Glomerular endothelial cell (primary cell): ENCODE measurements around the gene FAF1. TPM values are rescaled to one million over a fixed set of nuclear protein-coding genes. Genes with fewer than 3 reads are reported as not detected.

Source experiments
- DNase-seq: peaks from one replicate; pipeline ENCODE4 v3.0.0-alpha.2; 2011; ENCODE audit warnings: low read depth, low spot score; ENCODE audit errors: extremely low read depth
- total RNA-seq: library from RNA; depleted of rRNA; stranded (reverse); fragments of >200 nt; gene quantifications from 2 replicates; pipeline ENCODE4 v1.2.3, GENCODE V29; 2015

Gene FAF1
- total RNA-seq, 1 donor from 2014 or later, result 42.9 TPM

GRCh38 chr1:50423670-50424000, 536.4 kb downstream of the FAF1 start:
- DNase-seq, result no peak

DNA sequence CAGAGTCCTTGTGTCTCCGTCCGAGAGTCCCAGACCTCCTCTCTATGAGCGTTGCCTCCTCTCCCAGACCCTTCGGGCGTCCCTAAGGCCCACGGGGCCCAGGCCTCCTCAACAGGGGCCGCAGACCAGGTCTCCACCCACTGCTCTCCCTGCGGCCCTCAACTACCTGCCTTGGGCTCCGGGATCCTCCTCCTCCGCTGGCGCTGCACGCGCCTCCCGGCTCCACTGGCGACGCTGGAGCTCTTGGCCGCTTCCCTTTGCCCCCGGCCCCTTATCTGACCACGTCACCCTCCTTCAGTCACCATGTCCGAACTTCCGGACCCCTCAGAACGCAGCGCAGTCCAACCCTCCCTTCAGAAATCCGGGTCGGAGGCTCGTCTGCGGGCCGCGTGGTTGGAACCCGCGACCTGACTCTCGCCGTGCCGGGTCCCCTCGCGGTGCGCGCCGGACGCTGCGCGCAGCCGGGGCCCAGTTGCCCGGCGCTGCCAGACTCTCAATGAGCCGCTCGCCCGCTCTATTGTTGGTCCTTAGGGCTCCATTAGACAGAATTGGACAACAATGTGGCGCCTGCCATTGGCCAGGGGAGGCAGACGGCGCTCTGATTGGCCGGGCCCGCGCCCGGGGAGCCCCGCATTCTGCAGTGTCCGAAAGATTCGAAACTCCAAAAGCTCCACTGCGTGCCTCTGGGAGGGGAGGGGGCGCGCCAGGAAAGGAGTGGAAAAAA, 537.0 kb downstream of the FAF1 start, which contains the start of gene DMRTA2:
Gene DMRTA2 (minus strand): TSS at position 498 of the 724 bp plus-strand sequence. CDS start 1,907 bp downstream, outside the sequence.
- DNase-seq, result no peak

- no peak for DNase-seq
These were observed 537.5 kb downstream of the FAF1 start for GRCh38 chr1:50422675-50422945.

- DNase-seq, result no peak
These were observed 538.0 kb downstream of the FAF1 start for GRCh38 chr1:50421768-50422674.

DNA sequence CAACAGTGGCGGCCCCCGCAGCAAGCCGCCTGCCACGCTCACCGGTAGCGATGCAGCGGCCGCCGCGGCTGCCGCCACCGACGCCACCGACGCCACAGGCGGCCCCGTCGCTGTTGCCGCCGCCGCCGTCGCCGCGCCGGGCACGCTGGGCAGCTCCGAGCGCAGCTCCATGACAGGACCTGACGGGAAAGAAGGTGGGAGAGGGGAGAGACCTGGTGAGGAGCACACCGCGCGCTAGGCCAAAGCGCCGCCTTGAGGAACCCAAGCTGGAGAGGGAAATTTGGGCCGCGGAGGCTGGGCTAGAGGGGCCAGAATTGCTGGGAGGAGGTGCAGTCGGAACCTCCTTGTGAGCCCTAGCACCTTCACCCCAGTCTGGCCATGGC, 538.7 kb downstream of the FAF1 start:
- DNase-seq, result no peak

DNA sequence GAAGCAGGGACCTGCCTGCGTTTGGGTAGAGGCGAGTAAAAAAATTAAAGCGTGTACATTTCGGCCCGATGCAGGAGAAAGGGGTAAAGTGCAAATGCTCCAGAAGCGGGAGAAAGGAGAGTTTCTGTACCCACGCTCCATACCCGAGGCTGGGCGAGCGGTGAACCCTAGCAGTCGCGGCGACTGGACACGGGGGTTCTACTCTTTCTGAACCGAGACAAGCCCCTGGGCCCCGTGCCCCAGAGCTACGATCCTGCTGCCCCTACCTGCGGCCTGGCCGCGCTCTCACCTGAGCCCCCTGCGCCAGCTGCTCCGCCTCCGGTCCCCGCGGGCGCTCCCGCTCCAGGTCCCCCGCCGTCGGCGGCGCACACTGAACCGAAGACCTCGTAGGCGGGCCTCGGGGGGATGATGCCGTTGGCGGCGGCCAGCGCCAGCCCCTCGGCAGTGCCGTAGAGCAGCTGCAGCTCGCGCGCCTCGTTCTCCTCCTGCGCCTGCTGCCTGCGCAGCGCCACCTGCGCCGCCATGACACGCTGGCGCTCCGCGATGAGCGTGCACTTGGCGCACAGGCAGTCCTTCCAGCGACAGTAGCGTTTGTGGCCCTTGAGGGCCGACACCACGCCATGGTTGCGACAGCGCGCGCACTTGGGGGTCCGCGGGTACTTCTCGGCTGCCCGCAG, 539.2 kb downstream of the FAF1 start:
- no peak for DNase-seq

DNA sequence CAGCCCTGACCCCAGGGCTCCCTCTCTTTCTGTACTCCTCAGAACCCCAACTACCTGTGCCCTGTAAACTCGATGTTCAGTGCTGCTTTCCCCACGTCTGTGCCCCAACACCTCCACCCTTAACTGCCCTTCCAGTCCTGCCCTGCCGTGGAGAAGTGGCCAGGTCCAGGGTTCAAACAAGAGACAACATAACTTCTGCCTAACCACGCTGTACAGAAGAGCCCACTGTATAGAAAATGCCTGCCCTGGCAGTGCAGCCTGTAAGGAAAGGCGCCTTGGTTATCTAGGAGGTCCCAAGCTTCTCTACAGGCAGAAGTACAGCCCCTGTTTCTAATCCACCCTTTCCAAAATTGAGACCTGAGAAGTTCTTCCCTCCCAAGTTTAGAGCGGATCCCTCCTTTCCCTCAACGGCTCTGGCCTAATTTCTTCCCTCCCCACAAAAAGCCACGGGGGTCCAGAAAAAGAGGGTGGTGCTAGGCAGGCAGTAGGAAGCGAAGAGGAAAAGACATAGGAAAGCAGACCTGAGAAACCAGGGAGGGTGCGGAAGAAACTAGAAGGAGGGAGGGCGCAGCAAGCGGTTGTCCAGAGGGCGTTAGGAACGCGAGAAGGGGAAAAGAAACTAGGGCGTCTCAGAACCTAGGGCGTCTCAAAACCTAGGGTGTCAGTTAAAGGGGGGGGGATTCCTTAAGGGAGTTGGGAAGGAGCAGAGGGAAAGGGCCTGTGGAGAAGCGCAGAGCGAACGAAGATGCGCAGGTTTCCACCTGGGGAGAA, 540.0 kb downstream of the FAF1 start:
- no peak for DNase-seq

DNA sequence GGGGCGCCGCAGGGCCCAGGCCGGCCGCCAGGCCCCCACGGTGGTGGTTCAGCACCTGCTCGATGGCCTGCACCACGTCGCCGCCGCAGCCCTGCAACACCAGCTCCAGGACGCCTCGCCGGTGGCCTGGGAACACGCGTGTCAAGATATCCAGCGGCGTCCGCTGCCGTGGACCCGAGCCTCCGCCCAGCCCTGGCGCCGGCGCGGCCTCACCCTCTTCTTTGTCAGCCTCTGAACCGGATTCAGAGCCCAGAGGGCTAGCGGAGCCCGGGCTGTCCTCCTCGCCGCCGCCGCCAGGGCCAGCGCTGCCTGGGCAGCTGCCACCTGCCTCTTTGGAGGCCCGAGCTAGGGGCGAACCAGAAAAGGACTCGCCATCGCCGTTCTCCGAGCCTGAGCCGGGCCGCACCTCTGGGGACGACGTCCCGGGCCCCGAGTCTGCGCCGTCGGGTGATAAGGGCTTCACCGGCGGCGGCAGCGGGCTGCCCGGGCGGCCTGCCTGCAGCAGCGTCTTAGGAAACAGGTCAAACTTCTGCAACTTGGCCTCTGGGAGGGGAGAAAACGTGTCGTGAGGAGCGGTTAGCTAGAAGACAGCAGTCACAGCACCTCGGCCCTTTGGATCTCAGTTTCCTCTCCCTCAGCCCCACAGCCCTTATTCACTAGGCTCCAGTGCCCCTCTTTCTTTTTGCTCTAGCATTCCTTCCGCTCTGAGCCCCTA, 540.7 kb downstream of the FAF1 start:
- DNase-seq, result no peak

DNA sequence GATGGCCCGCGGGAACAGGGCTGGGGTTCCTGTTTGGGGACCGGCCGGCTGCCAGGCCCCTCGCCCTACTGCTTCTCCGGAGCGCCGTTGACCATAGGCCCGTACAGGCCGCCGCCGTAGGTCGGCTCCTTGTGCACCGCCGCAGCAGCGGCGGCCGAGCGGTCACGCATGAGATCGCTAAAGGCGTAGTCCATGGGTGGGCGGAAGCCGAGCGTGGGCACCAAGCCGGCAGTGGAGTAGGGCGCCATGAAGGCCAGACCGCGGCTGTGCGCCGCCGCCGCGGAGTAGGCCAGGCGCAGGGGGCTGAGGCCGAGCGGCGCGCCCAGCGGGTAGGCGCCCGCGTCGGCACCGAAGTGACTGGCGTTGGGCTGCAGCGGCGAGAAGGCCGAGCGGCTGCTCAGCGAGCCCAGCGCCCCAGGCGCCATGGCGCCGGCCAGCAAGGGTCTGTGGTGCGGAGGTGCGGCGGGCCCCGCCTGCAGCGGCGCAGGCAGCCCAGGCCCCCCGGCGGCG, 541.4 kb downstream of the FAF1 start:
- DNase-seq, result no peak

- no peak for DNase-seq
These were observed 542.0 kb downstream of the FAF1 start for GRCh38 chr1:50417946-50418599.

DNA sequence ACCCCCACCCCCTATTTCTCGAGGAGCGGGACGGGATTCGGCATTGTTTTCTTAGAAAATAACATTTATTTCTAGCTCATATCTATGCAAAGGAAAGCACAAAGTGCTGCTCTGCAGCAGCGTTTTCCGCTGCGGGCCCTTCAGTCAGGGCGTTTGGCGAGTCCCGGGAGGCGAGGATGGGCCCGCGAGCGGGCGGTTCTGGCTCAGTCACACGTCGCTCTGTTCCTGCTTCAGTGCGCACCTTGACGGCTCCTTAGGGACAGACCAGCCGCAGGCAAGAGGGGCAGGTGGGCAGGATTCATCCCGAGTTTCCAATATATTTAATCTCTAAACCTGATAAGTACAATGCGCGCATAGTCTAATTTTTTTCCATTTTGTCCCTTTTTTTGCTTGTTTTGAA, 542.6 kb downstream of the FAF1 start:
- DNase-seq, result no peak

DNA sequence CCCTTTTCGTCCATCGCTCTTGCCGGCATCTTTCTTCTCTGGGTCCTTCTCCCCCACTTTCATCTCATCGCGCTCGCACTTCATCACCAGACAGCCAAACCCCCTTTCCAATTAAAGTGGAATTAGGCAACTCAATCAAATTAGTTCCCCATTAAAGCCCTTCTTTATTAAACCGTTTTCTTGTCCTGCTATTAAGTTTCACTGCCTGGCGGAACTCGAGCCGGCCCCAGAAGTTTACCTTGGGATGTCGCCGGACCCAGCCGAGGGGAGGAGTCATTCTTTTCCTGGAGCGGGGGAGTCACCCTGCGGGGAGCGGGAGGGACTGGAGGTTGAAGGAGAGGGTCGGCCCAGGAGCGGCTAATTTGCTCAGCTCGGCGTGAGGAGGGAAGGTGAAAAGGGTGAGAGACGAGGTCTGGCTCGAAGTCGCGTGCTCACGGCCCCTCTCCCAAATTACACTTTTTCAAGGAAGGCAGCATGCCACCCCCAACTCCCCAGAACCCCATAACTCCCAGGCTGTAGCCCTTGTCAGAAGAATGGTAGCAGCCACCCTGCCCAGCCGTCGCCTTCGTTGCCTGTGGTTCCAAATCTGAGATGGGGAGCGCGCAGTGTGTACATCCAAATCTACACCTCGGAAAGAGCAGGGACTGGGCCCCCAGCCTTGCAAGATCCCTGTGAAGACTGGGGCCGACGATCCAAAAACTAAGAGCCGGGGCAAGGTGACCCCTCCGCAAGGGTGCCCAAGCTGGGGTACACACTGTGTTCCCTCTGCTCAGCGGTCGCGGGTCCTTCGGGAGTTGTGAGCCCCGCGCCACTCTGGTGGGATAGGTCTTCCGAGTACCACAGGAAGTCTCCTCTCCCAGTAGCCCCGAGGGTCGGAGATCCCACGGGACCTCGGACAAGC, 543.3 kb downstream of the FAF1 start:
- DNase-seq, result no peak

- no peak for DNase-seq
These were observed 543.9 kb downstream of the FAF1 start for GRCh38 chr1:50416150-50416527.

DNA sequence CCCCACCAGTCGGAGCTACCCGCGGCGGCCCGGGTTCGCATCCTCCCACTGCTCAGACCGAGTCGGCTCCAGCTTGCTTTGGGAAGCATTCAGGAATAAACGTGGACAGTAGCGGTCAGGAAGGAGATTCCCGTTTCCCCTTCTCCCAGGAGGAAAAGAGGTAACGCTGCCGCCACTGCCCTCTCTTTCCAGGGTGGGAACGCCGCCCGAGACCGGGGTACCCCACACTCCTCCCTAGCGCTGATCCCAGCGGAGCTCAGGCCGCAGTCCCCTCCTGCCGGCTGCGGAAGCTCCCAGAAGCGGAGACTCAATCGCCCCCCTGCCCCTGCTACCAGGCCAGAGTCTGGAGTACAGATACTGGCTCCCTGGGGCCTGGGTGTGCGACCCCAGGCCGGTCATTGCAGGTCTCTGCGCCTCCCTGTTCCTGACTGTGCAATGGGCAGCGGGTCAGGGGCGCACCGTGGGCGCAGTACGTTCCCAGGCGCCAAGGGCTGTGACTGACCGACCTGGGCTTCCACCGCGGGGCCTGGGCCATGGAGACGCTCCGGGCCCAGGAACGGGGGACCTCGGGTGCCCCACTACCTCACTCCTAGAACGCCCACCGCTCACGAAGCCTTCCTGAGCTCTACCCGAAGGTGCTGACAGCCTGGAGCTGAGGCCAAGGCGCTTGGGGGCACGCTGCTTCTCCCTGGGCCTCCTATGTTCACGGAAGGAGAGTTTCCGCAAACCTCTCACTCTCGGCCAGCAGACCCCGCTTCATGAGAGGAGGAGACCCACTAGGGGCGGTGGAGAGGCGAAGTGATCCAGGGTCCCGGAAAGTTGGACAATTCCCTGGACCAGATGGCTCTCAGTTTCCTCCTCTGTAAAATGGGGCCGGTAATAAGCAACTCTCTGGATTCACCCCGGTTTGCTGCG, 544.6 kb downstream of the FAF1 start:
- no peak for DNase-seq

- no peak for DNase-seq
These were observed 545.2 kb downstream of the FAF1 start for GRCh38 chr1:50414853-50415234.

DNA sequence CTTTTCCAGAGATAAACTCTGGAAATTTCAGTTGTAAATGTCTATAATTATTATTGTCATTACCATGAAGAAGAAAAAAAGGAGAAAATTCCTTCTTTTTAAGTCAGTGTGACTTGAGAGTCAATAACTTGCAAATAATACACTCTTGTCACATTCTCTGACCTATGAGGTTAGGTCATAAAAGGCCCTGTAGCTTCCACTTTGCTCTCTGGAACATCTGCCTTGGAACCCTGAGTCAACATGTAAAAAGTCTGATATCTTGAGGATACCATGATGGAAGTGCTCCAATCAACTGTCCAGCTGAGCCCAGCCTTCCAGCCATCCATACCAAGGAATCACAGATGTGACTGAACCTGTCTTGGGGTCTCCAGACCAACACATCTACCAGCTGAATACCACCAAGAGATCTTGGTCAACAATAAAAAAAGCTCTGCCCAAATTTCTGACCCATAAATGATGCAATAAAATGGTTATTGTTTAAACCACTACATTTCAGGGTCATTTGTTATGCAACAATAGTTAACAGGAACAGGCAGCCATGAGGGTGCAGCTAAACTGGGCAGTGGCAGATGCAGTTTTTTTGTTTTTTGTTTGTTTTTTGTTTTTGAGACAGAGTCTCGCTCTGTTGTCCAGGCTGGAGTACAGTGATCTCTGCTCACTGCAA, 547.1 kb downstream of the FAF1 start:
- no peak for DNase-seq

DNA sequence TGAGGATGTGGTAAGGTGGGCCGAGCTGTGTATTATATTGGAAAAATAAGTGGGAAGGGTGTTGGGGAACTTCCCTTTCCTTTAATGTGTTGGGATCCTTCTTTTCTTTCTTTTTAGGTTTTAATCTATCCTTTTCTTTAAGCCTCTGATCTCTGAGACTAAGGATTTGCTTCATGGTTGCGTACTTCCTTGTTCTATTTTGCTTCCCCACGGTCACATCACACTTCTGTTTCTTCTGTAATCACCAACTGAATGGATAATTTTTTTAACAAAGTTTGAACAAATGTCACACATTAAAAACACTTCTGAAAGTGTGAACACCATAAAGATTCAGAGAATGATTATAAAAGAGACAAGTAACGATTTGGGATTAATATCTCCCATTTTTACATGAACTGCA, 554.3 kb downstream of the FAF1 start:
- no peak for DNase-seq
